Activated T-cell treated with anti-CD3 and anti-CD28 coated beads for 48 hours (primary cell): ENCODE results near the gene SHOC2.

Experiments
- DNase-seq: peaks from one replicate; pipeline ENCODE4 v3.0.0-alpha.2; 2020; ENCODE audit warnings: low read depth

SHOC2 gene

DNA sequence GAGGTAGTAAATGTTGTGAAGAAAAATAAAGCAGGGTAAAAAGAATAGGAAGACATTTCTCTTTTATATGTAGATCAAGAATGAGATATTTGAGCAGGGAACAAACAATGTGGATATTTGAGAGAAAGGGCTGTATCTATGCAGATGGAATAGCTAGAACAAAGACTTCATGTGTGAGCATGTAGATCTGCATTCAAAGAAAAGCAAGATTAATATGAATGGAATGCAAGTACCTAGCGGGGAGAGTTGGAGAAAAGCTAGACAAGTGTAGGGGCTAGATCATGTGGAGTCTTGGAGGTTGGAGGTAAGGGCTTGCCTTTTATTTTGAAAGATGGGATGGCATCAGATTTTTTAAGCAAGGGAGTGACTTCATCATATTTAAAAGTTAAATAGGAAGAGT, 27.1 kb downstream of the SHOC2 start:
- no peak for DNase-seq

DNA sequence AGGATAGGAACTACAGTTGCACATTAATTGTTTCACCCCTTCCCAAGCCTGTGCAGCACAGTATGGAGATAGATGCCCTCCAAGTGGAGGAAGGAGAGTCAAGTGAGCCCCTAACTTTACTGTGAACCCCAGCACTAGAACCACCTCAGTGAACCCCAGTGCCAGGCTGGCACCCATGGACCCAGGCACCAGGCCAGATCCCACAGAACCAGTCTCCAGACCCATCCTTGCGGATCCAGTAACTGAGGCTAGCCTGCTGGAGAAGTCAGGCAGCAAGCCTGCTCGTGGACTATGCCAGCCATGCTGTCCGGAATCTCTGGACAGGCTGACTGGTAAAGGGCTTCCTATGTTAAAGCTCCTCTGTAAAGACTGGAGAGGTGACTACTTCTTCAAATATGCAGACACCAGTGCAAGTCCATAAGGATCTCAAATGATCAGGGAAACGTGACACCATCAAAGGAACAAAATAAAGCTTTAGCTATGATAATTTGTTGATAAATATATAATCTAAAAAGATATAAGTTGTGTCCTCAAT, 27.7 kb downstream of the SHOC2 start:
- no peak for DNase-seq

- no peak for DNase-seq
Observed at GRCh38 chr10:110951381-110951780, 32.0 kb downstream of the SHOC2 start.

- DNase-seq: no peak
Observed at GRCh38 chr10:110957606-110958005, 38.2 kb downstream of the SHOC2 start.

DNA sequence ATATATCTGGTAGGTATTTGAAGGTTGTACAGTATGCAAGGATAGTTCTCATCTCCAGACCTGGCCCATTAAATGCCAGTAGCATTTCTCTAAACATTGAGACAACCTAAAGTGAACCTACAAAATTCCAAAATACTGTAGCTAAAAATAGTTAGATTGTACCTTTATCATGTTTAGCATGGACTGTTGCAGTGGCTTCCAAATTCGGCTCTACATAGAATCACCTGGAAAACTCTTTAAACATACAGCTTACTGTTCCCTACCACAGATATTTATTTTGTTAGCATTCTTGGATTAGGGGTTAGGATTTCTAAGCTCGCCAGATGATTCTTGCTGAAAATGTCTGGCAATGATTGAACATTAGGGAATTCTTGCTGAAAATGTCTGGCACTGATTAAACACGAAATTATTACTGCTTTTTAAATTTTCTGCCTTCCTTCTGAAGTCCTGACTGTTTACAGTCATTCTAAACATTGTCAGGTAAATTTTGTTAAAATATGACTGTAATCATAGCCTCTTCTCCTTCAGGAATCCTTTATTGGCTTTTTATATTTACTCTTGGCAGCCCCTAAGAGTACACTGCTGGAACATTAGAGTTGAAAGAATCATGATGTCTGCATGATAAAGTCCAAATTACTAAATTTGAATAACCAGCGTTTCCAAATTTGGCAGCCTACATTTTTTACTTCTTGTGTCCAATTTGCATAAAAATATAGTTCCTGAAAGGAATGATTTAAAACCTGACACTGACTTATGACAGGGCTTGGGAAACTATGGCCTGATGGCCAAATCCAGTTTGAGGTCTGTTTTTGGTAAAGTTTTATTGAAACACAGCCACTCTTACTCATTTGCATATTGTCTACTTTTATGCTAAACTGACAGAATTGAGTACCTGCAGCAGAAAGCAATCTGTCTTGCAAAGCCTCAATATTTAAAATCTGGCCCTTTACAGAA, 40.3 kb downstream of the SHOC2 start:
- no peak for DNase-seq

- no peak for DNase-seq
Observed at GRCh38 chr10:110960333-110960712, 40.9 kb downstream of the SHOC2 start.

GRCh38 chr10:110962443-110962842, 43.0 kb downstream of the SHOC2 start:
- no peak for DNase-seq

GRCh38 chr10:110963162-110963561, 43.8 kb downstream of the SHOC2 start:
- no peak for DNase-seq

DNA sequence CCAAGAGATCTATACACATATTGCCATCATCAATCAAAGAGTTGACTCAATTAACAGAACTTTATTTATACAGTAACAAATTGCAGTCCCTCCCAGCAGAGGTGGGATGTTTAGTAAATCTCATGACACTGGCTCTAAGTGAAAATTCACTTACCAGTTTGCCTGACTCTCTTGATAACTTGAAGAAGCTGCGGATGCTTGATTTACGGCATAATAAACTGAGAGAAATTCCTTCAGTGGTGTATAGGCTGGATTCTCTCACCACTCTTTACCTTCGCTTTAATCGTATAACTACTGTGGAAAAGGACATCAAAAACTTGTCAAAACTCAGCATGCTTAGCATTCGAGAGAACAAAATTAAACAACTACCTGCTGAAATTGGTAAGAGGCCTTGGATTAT, 45.3 kb downstream of the SHOC2 start:
- no peak for DNase-seq

- no peak for DNase-seq
Observed at GRCh38 chr10:110965216-110965615, 45.8 kb downstream of the SHOC2 start.

DNA sequence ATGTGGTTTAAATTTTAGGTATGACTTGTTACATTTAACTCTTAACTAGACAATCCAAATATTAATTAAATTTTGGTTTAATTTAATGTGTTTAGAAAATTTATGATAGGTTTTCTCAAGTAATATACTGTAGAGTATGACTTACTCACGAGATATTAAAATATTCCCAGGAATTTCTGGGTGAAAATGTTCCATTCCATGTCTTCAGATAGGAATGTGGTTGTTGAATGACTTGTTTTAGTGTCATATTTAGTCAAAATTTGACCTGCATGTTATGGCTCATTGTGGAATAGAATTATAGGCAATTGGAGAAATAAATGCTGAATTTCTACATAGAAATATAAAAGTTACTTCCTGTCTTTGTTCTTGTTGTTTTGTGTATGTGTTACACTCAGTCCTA, 46.7 kb downstream of the SHOC2 start:
- no peak for DNase-seq

DNA sequence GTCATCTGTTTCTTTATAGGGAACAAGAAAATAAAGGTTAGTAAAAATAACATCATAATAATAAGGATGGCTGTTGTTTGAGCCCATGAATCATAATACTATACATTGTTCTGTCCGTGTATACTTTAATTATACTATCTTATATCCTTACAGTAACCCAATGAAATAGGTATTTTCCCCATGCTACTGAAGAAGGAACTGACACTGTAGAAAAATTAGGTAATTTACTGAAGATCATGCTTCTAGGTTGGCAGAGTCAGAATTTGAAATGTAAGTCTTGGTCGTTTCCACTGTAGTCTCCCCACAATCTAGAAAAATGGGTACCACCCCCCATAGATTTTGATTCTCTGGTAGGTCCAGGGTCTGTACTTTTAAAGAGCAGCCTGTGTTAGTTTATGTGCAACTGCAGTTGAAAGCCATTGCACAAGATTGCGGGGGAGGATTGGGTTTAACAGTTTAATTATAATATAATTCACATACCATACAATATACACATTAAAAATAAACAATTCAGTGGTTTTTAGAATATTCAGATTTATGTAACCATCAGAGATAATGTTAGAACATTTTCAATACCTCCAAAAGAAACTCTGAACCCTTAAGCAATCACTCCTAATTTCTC, 47.7 kb downstream of the SHOC2 start:
- no peak for DNase-seq

- DNase-seq: no peak
Observed at GRCh38 chr10:110967645-110968044, 48.2 kb downstream of the SHOC2 start.

DNA sequence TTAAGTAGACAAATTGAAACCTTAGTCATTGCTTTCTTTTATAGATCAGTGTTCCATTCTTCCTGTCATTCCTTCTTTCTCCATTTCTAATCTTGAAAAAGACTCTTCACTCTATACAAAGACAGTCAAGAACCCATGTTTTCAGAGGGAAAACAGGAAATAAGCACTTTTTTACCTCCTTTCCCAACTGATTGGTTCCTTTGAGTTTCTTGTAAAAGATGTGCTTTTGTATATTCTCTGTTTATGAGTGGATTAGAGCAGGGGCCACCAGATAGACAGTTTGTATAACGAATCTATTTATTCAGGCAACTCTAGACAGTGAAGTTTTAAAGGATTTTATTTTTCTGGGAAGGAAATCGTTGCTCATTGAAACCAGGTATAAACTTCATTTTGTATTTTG, 49.8 kb downstream of the SHOC2 start:
- DNase-seq: no peak

GRCh38 chr10:110971638-110972037, 52.2 kb downstream of the SHOC2 start:
- no peak for DNase-seq

- no peak for DNase-seq
Observed at GRCh38 chr10:110972231-110973134, 53.1 kb downstream of the SHOC2 start.

DNA sequence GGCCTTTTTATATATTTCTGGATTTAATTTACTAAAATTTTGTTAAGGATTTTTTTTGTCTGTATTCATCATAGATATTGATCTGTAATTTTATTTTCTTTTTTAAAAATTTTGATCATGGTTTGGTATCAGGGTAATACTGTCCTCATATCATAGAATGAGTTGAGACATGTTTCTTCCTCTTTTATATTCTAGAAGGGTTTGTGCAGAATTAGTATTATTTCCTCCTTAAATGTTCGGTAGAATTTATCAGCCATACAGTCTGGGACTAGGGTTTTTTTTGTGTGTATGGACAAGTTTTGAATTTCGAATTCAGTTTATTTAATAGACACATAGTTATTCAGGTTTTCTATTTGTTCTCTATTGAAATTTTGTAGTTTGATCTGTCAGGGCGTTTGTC, 54.0 kb downstream of the SHOC2 start:
- DNase-seq: no peak

GRCh38 chr10:110976577-110976976, 57.2 kb downstream of the SHOC2 start:
- no peak for DNase-seq

DNA sequence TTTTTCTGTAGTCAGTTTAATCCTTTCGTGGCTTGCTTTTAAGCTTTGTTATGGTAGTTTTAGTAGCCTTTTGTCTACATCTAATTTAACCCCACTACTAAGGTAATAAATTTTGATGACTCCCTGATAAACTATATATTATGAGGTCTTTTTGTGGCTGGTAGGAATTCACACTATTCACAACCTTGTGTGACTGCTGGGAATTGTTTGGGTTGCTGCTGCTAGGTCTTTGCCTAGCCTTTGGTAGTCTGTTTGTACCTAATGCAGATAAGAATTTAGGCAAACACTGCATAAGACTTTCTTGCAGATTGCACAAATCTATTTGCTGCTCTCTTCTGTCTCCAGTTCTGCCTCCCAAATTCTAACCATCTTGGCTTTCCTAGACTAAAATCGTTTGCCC, 58.3 kb downstream of the SHOC2 start:
- no peak for DNase-seq

- DNase-seq: no peak
Observed at GRCh38 chr10:110978204-110978603, 58.8 kb downstream of the SHOC2 start.

DNA sequence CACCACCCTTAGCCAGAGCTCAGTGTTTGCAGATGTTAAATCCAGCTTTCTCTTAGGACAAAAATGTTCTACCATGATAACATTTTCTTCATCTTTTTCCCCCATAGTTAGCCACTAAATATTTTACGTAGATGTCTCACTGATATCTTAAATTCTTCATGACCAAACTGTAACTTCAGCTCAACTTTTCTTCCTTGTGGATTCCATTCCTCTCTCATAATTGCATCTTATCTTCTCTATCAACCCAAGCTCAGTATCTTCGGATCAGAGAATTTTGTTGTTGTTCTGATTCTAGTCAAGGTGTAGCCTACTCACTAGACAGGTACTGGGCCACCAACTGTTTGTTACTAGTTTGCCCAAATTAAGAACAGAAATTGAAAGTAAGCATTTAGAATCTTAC, 60.2 kb downstream of the SHOC2 start:
- DNase-seq: no peak

DNA sequence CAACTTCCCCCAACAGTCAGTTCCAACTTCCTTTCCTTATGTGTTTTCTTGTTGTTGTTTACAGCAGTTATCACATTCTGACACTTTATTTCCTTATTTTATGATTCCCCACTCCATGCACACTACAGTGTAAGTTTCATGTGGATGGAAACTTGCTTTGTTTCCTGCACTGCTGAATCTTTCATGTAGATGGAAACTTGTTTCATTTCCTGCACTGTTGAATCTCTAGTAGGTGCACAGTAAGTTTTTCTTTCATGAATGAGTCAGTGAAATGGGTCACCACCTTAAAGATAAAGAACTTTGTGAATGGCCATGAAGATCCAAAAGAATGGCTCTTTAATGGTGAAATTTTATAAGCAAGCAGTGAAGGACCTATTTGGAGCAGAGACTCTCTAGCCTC, 61.4 kb downstream of the SHOC2 start:
- no peak for DNase-seq
